HepG2 (cell line): ENCODE results near the gene LITAFD. TPM values are rescaled to one million over a fixed set of nuclear protein-coding genes. Genes with fewer than 3 reads are reported as not detected.

Experiments used
- BCLAF1 ChIP-seq: fragments of 450-650 bp; IDR thresholded peaks from 2 replicates; pipeline ENCODE4 v1.6.1; 2017; ENCODE audit warnings: mild to moderate bottlenecking
- E2F2 ChIP-seq: sonication (generic); formaldehyde crosslinking; IDR thresholded peaks from 2 replicates; pipeline ENCODE4 v1.4.0; 2020; ENCODE audit warnings: missing genetic modification reagents, borderline replicate concordance
- HNRNPH1 ChIP-seq: fragments of 200-400 bp; formaldehyde crosslinking; optimal IDR thresholded peaks from 2 replicates; pipeline ENCODE3; 2017; ENCODE audit warnings: mild to moderate bottlenecking, low read depth, low read length
- IRF2 ChIP-seq: IDR thresholded peaks from 2 replicates; pipeline ENCODE4 v1.6.1; 2018; ENCODE audit warnings: missing genetic modification reagents, missing compliant biosample characterization
- RERE ChIP-seq: IDR thresholded peaks from 2 replicates; pipeline ENCODE4 v1.6.1; 2016; ENCODE audit warnings: low read depth, missing genetic modification reagents, missing compliant biosample characterization
- ZNF232 ChIP-seq: sonication (generic); formaldehyde crosslinking; IDR thresholded peaks from 2 replicates; pipeline ENCODE4 v1.4.0; 2020; ENCODE audit warnings: missing genetic modification reagents, borderline replicate concordance
- ZNF318 ChIP-seq: sonication (generic); formaldehyde crosslinking; IDR thresholded peaks from 2 replicates; pipeline ENCODE4 v1.4.0; 2020; ENCODE audit warnings: mild to moderate bottlenecking, missing genetic modification reagents
- ZNF501 ChIP-seq: sonication (generic); formaldehyde crosslinking; IDR thresholded peaks from 2 replicates; pipeline ENCODE4 v1.5.1; 2020; ENCODE audit warnings: mild to moderate bottlenecking, moderate library complexity, missing genetic modification reagents
- ZNF878 ChIP-seq: sonication (generic); formaldehyde crosslinking; IDR thresholded peaks from 2 replicates; pipeline ENCODE4 v1.8.1; 2023; ENCODE audit warnings: mild to moderate bottlenecking, missing genetic modification reagents, moderate library complexity
- ZNF883 ChIP-seq: sonication (generic); formaldehyde crosslinking; IDR thresholded peaks from 2 replicates; pipeline ENCODE4 v1.5.1; 2020; ENCODE audit warnings: mild to moderate bottlenecking, missing genetic modification reagents; ENCODE audit errors: not compliant biosample characterization
- polyA plus RNA-seq, 8 experiments: library from polyadenylated mRNA; depleted of rRNA in 3 of 8; stranded (reverse) in 7 of 8; unstranded in 1 of 8; fragments of >200 nt; fragmentation: Illumina TruSeq in 4 of 8; extraction: Trizol in 4 of 8; gene quantifications; 2 replicates each; pipeline versions ENCODE4 v1.2.1 to v1.2.3, GENCODE V29; 2011 to 2016; ENCODE audit warnings: low read depth in 4 of 8, missing spikeins in 1 of 8, mixed read lengths in 1 of 8; ENCODE audit not compliant: insufficient read depth in 1 of 8
- total RNA-seq, 5 experiments: library from RNA; depleted of rRNA; stranded (reverse); fragments of >200 nt; fragmentation: Illumina TruSeq; extraction: Trizol; gene quantifications; 2 replicates each; pipeline ENCODE4 v1.2.3, GENCODE V29; 2016; ENCODE audit warnings: low read depth in 1 of 5

Gene LITAFD
- total and polyA plus RNA-seq, 2 of the 13 experiments (the other 11 are each of a cell fraction or from before 2014, with no cell fraction given), result not detected

GRCh38 chr16:8864480-8865110 is 17.6 kb upstream of the LITAFD start (continued):
- TF ChIP-seq ZNF232, result peak; percentile 84
- TF ChIP-seq RERE (CRISPR knock-in tag), result no peak
- TF ChIP-seq ZNF878 (CRISPR knock-in tag), result no peak
- no peak for TF ChIP-seq ZNF501 (CRISPR knock-in tag)
- TF ChIP-seq BCLAF1, result no peak
- TF ChIP-seq ZNF318, result no peak
- no peak for TF ChIP-seq ZNF883 (CRISPR knock-in tag)
- no peak for TF ChIP-seq HNRNPH1
- TF ChIP-seq IRF2 (CRISPR knock-in tag), result no peak
- TF ChIP-seq E2F2, result no peak
